Measurements from ENCODE around the gene LCA5L.
A peak's percentile ranks its signal among the peaks of the same experiment; 100 is the strongest.

The LCA5L gene

GRCh38 chr21:39445321-39446269, at the start of gene LCA5L:
TSS of gene LCA5L (minus strand) at chr21:39445778. CDS start at chr21:39428493, 17,285 bp downstream.
- DNase-seq, result peak; percentile 98

GRCh38 chr21:39489380-39489924, 43.9 kb upstream of the LCA5L start:
- DNase-seq, result no peak

GRCh38 chr21:39484711-39485276, 39.2 kb upstream of the LCA5L start:
- DNase-seq, result no peak

- no peak for DNase-seq
Measured at GRCh38 chr21:39483917-39484316, 38.3 kb upstream of the LCA5L start.

GRCh38 chr21:39481886-39482285, 36.3 kb upstream of the LCA5L start:
- no peak for DNase-seq

GRCh38 chr21:39480271-39480670, 34.7 kb upstream of the LCA5L start:
- no peak for DNase-seq

GRCh38 chr21:39479814-39480182, 34.2 kb upstream of the LCA5L start:
- DNase-seq, result no peak

GRCh38 chr21:39479164-39479813, 33.7 kb upstream of the LCA5L start:
- peak; percentile 2 for DNase-seq

GRCh38 chr21:39474611-39475010, 29.0 kb upstream of the LCA5L start:
- no peak for DNase-seq

GRCh38 chr21:39472786-39473185, 27.2 kb upstream of the LCA5L start:
- DNase-seq, result no peak

- no peak for DNase-seq
Measured at GRCh38 chr21:39471598-39471997, 26.0 kb upstream of the LCA5L start.

- no peak for DNase-seq
Measured at GRCh38 chr21:39468559-39468958, 23.0 kb upstream of the LCA5L start.

- DNase-seq, result no peak
Measured at GRCh38 chr21:39467746-39468145, 22.2 kb upstream of the LCA5L start.

- no peak for DNase-seq
Measured at GRCh38 chr21:39466584-39466983, 21.0 kb upstream of the LCA5L start.

GRCh38 chr21:39463308-39463707, 17.7 kb upstream of the LCA5L start:
- DNase-seq, result no peak

- DNase-seq, result no peak
Measured at GRCh38 chr21:39461419-39461818, 15.8 kb upstream of the LCA5L start.

GRCh38 chr21:39456665-39457064, 11.1 kb upstream of the LCA5L start:
- DNase-seq, result no peak

GRCh38 chr21:39454949-39455668, 9.5 kb upstream of the LCA5L start:
- no peak for DNase-seq

GRCh38 chr21:39453571-39454179, 8.1 kb upstream of the LCA5L start:
- DNase-seq, result no peak

- no peak for DNase-seq
Measured at GRCh38 chr21:39452970-39453342, 7.4 kb upstream of the LCA5L start.

- peak; percentile 9 for DNase-seq
Measured at GRCh38 chr21:39452207-39452969, 6.8 kb upstream of the LCA5L start.

Measured in suppressor macrophage treated with lipopolysaccharide for 4 hours (primary cell).